ENCODE data around the gene BCAS3.
"Not testable (repeated sequence)": the region's sequence is repeated elsewhere in the genome, so short reads cannot be mapped to it uniquely, and the experiment has no call there.

- TF ChIP-seq POLR2A, CTCF (IDR thresholded peaks at IDR 0.05): not testable (repeated sequence)
Measured at GRCh38 chr17:60756798-60757197, 79.1 kb downstream of the BCAS3 start.
